A673 (cell line): ENCODE data around the gene RBP2. TPM values are rescaled to one million over a fixed set of nuclear protein-coding genes. Genes with fewer than 3 reads are reported as not detected.

Experiments
- BruUV-seq: library from RNA; stranded (reverse); fragments of 400-500 nt; replicated peaks from 2 replicates; lab custom pipeline; 2021; lab: Mats Ljungman, UMichigan
- CTCF ChIA-PET: fragments of 300-600 bp; sonication (Branson Sonifier 250); formaldehyde crosslinking; loops from one replicate; lab custom pipeline; 2022; ENCODE audit warnings: antibody characterized with exemption; lab: Charles Lee
- POLR2A ChIA-PET: fragments of 300-600 bp; sonication (Branson Sonifier 250); formaldehyde crosslinking; loops from one replicate; lab custom pipeline; 2022; ENCODE audit warnings: antibody characterized with exemption; ENCODE audit not compliant: low non-redundant PET; lab: Charles Lee
- DNase-seq: peaks from one replicate; pipeline ENCODE4 v3.0.0-alpha.2; 2015; ENCODE audit warnings: low spot score
- H3K27ac ChIP-seq: fragments of 200-600 bp; sonication (generic); 2 replicates; pipeline ENCODE4 v1.5.1; 2016; ENCODE audit warnings: mixed run types, low read depth, mild to moderate bottlenecking, mixed read lengths, antibody characterized with exemption, low read length; ENCODE audit not compliant: poor library complexity, severe bottlenecking
- H3K27me3 ChIP-seq: fragments of 200-600 bp; sonication (generic); replicated peaks from 2 replicates; pipeline ENCODE4 v1.6.1; 2017; ENCODE audit warnings: mixed run types, low read depth, mild to moderate bottlenecking, mixed read lengths, antibody characterized with exemption, low read length; ENCODE audit not compliant: insufficient read depth, poor library complexity
- H3K36me3 ChIP-seq: fragments of 200-600 bp; sonication (generic); 2 replicates; pipeline ENCODE4 v1.6.1; 2016; ENCODE audit warnings: mixed run types, mild to moderate bottlenecking, mixed read lengths, antibody characterized with exemption, low read length; ENCODE audit not compliant: insufficient read depth, poor library complexity, severe bottlenecking
- H3K4me1 ChIP-seq: fragments of 200-600 bp; sonication (generic); 2 replicates; pipeline ENCODE4 v1.6.1; 2017; ENCODE audit warnings: mixed run types, mild to moderate bottlenecking, mixed read lengths, antibody characterized with exemption, low read length; ENCODE audit not compliant: insufficient read depth, poor library complexity, severe bottlenecking
- H3K4me3 ChIP-seq: fragments of 200-600 bp; sonication (generic); 2 replicates; pipeline ENCODE4 v1.5.1; 2016; ENCODE audit warnings: low read depth, mixed run types, mild to moderate bottlenecking, mixed read lengths, low read length; ENCODE audit not compliant: poor library complexity, severe bottlenecking
- H3K9me3 ChIP-seq: fragments of 200-600 bp; sonication (generic); 2 replicates; pipeline ENCODE4 v1.6.1; 2016; ENCODE audit warnings: mixed run types, low read depth, mild to moderate bottlenecking, mixed read lengths, antibody characterized with exemption, low read length; ENCODE audit not compliant: poor library complexity, severe bottlenecking
- EZH2 ChIP-seq: fragments of 200-600 bp; sonication (generic); IDR thresholded peaks from 2 replicates; pipeline ENCODE4 v1.6.1; 2017; ENCODE audit warnings: borderline replicate concordance, low read depth, mild to moderate bottlenecking, mixed read lengths, antibody characterized with exemption, low read length; ENCODE audit not compliant: poor library complexity, severe bottlenecking
- intact Hi-C: fragments of 100-400 bp; cut with micrococcal nuclease; formaldehyde crosslinking; loops from one replicate; pipeline ENCODE4 v1.10.0; 2022; ENCODE audit not compliant: unreplicated experiment
- total RNA-seq: library from RNA; stranded (reverse); gene quantifications from 2 replicates; pipeline ENCODE4 v1.2.3, GENCODE V29; 2021
- TF ChIP-seq, protein P1 (sequence below): fragments of 300-800, 200-600 bp; sonication (generic); conservative IDR thresholded peaks from 2 replicates; pipeline ENCODE4 v1.5.1; 2017; ENCODE audit warnings: low read depth, mild to moderate bottlenecking, antibody characterized with exemption, low read length, moderate library complexity, mixed read lengths

RBP2 gene
- total RNA-seq, 1 experiment from 2014 or later, result not detected

- H3K27ac ChIP-seq, result no peak overlapping the region
- intact Hi-C loops, result no loop called here
- H3K4me1 ChIP-seq, result no peaks in the 10 kb centered on the region
- H3K4me3 ChIP-seq, result no peak overlapping the region
- no peak for DNase-seq
- H3K9me3 ChIP-seq, result no peaks in the 10 kb centered on the region
- ChIA-PET CTCF (no interaction called here), POLR2A (no interaction called here)
- BruUV-seq, result no TSS peak
- H3K27me3 ChIP-seq, result no peaks in the 10 kb centered on the region
- TF ChIP-seq, protein P1, sequence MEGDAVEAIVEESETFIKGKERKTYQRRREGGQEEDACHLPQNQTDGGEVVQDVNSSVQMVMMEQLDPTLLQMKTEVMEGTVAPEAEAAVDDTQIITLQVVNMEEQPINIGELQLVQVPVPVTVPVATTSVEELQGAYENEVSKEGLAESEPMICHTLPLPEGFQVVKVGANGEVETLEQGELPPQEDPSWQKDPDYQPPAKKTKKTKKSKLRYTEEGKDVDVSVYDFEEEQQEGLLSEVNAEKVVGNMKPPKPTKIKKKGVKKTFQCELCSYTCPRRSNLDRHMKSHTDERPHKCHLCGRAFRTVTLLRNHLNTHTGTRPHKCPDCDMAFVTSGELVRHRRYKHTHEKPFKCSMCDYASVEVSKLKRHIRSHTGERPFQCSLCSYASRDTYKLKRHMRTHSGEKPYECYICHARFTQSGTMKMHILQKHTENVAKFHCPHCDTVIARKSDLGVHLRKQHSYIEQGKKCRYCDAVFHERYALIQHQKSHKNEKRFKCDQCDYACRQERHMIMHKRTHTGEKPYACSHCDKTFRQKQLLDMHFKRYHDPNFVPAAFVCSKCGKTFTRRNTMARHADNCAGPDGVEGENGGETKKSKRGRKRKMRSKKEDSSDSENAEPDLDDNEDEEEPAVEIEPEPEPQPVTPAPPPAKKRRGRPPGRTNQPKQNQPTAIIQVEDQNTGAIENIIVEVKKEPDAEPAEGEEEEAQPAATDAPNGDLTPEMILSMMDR, result no peak
- TF ChIP-seq EZH2, result no peak
- H3K36me3 ChIP-seq, result no peaks in the 10 kb centered on the region
These were observed 37.0 kb downstream of the RBP2 start for GRCh38 chr3:139439278-139439677.

GRCh38 chr3:139434764-139435307 lies 41.5 kb downstream of the RBP2 start:
- Histone ChIP-seq H3K36me3 (no peaks in the 10 kb centered on the region), H3K9me3 (no peaks in the 10 kb centered on the region), H3K4me3 (no peak overlapping the region), H3K27me3 (no peaks in the 10 kb centered on the region), H3K27ac (no peak overlapping the region), H3K4me1 (no peaks in the 10 kb centered on the region)
- no peak for DNase-seq
- ChIA-PET POLR2A (no interaction called here), CTCF (no interaction called here)
- BruUV-seq, result no TSS peak
- no peak for TF ChIP-seq EZH2
- TF ChIP-seq, protein P1, result no peak
- intact Hi-C loops, result no loop called here

- Histone ChIP-seq H3K4me3 (no peak overlapping the region), H3K27me3 (no peaks in the 10 kb centered on the region), H3K27ac (no peak overlapping the region), H3K4me1 (no peaks in the 10 kb centered on the region), H3K36me3 (no peaks in the 10 kb centered on the region), H3K9me3 (no peaks in the 10 kb centered on the region)
- POLR2A ChIA-PET, result no interaction called here
- intact Hi-C loops, result no loop called here
- CTCF ChIA-PET, result no interaction called here
- DNase-seq, result no peak
- no peak for TF ChIP-seq EZH2
- TF ChIP-seq, protein P1, result no peak
- no TSS peak for BruUV-seq
These were observed 42.1 kb downstream of the RBP2 start for GRCh38 chr3:139434228-139434627.
